Stimulated activated CD4-positive, alpha-beta T cell treated with anti-CD3 and anti-CD28 coated beads, TNF-alpha, amount 100 ng/mL, for 24 hours (primary cell): ENCODE results near the gene HIBADH.
"Not testable (repeated sequence)": the region's sequence is repeated elsewhere in the genome, so short reads cannot be mapped to it uniquely, and the experiment has no call there.

Experiments used
- DNase-seq, 3 experiments: peaks; one replicate each; pipeline ENCODE4 v3.0.0-alpha.2; 2020; ENCODE audit warnings: low read depth in 3 of 3

HIBADH gene

GRCh38 chr7:27547401-27547800, 115.3 kb downstream of the HIBADH start:
- no peak for DNase-seq

GRCh38 chr7:27546610-27547009, 116.1 kb downstream of the HIBADH start:
- DNase-seq: no peak

GRCh38 chr7:27535795-27536194, 126.9 kb downstream of the HIBADH start:
- DNase-seq: no peak

- no peak for DNase-seq
Observed at GRCh38 chr7:27533652-27534081, 129.0 kb downstream of the HIBADH start.

- DNase-seq: no peak
Observed at GRCh38 chr7:27532314-27532713, 130.4 kb downstream of the HIBADH start.

GRCh38 chr7:27527348-27527714, 135.4 kb downstream of the HIBADH start:
- no peak for DNase-seq

GRCh38 chr7:27526611-27527347, 135.9 kb downstream of the HIBADH start:
- DNase-seq: no peak

GRCh38 chr7:27526131-27526530, 136.6 kb downstream of the HIBADH start:
- no peak for DNase-seq

- no peak for DNase-seq
Observed at GRCh38 chr7:27523321-27523720, 139.4 kb downstream of the HIBADH start.

GRCh38 chr7:27522566-27522965, 140.1 kb downstream of the HIBADH start:
- no peak for DNase-seq

- no peak for DNase-seq
Observed at GRCh38 chr7:27520815-27521790, 141.6 kb downstream of the HIBADH start.

- no peak for DNase-seq
Observed at GRCh38 chr7:27519793-27520469, 142.8 kb downstream of the HIBADH start.

- no peak for DNase-seq
Observed at GRCh38 chr7:27518561-27519350, 143.9 kb downstream of the HIBADH start.

GRCh38 chr7:27516421-27516820, 146.3 kb downstream of the HIBADH start:
- DNase-seq: no peak

- no peak for DNase-seq
Observed at GRCh38 chr7:27515933-27516332, 146.8 kb downstream of the HIBADH start.

- DNase-seq: no peak
Observed at GRCh38 chr7:27514861-27515260, 147.8 kb downstream of the HIBADH start.

GRCh38 chr7:27513885-27514284, 148.8 kb downstream of the HIBADH start:
- DNase-seq: no peak

- DNase-seq: not testable (repeated sequence)
Observed at GRCh38 chr7:27511370-27511769, 151.3 kb downstream of the HIBADH start.

GRCh38 chr7:27510541-27510940, 152.1 kb downstream of the HIBADH start:
- no peak for DNase-seq

- not testable (repeated sequence) for DNase-seq
Observed at GRCh38 chr7:27501879-27502278, 160.8 kb downstream of the HIBADH start.

- no peak for DNase-seq
Observed at GRCh38 chr7:27501001-27501400, 161.7 kb downstream of the HIBADH start.
